Gastrocnemius medialis (tissue), 4 donors: ENCODE measurements around the gene ZNF860.

Experiments used
- POLR2A ChIP-seq, 2 donors: fragments of 450-650 bp; IDR thresholded peaks; one replicate each; pipeline ENCODE4 v1.6.1; 2017; ENCODE audit warnings: antibody characterized with exemption in 2 of 2, mild to moderate bottlenecking in 2 of 2, moderate library complexity in 2 of 2
- TF ChIP-seq, protein P1 (sequence below), 5 experiments: fragments of 450-650 bp in 3 of 5; fragments of 200-600 bp in 2 of 5; sonication (generic) in 2 of 5; IDR thresholded peaks in 4 of 5; conservative IDR thresholded peaks in 1 of 5; 1 replicate in 4 of 5; 2 replicates in 1 of 5; pipeline ENCODE4 v1.5.1; 2016 to 2019; ENCODE audit warnings: antibody characterized with exemption in 5 of 5, mild to moderate bottlenecking in 3 of 5, moderate library complexity in 3 of 5

DNA sequence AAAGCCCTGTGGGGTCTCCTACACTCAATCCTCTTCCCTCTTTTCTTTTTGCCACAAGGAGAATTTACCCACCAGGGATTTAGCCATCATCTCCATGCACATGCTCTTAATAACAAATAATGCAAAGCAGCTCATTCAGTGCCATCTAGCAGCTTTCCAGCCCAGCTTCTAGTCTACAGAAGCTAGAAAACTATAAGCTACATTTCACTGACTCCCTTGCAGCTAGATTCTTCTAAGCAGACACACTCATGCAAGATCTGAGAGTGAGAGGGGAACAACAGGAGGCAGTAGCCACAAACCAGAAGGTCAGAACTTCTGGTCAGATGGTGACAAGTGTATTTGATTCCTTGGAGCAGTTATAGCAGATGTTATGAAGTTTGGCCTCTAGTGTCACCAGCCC lies 26.0 kb upstream of the ZNF860 start:
- TF ChIP-seq, protein P1, sequence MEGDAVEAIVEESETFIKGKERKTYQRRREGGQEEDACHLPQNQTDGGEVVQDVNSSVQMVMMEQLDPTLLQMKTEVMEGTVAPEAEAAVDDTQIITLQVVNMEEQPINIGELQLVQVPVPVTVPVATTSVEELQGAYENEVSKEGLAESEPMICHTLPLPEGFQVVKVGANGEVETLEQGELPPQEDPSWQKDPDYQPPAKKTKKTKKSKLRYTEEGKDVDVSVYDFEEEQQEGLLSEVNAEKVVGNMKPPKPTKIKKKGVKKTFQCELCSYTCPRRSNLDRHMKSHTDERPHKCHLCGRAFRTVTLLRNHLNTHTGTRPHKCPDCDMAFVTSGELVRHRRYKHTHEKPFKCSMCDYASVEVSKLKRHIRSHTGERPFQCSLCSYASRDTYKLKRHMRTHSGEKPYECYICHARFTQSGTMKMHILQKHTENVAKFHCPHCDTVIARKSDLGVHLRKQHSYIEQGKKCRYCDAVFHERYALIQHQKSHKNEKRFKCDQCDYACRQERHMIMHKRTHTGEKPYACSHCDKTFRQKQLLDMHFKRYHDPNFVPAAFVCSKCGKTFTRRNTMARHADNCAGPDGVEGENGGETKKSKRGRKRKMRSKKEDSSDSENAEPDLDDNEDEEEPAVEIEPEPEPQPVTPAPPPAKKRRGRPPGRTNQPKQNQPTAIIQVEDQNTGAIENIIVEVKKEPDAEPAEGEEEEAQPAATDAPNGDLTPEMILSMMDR (IDR thresholded peaks at IDR 0.05 in 4 of 5, conservative IDR thresholded peaks at IDR 0.05 in 1 of 5) = no peak
- TF ChIP-seq POLR2A (IDR thresholded peaks at IDR 0.05) = no peak
